T-cell (primary cell): ENCODE results near the gene LSP1. TPM values are rescaled to one million over a fixed set of nuclear protein-coding genes. Genes with fewer than 3 reads are reported as not detected.
"Not testable (repeated sequence)": the region's sequence is repeated elsewhere in the genome, so short reads cannot be mapped to it uniquely, and the experiment has no call there.

ENCODE experiments used
- ATAC-seq, 4 experiments: fragments of 200-7000 bp in 3 of 4; fragments of 150-1000 bp in 1 of 4; cut with Tn5 transposase; replicated peaks in 1 of 4; 1 replicate in 3 of 4; 2 replicates in 1 of 4; pipeline ENCODE4 v1.10.0; 2021; ENCODE audit warnings: moderate library complexity in 3 of 4, mild to moderate bottlenecking in 2 of 4, moderate number of reproducible peaks in 1 of 4
- CTCF ChIA-PET, 2 donors: fragments of 300-600 bp; sonication (Branson Sonifier 250); formaldehyde crosslinking; loops; one replicate each; lab custom pipeline; 2022; ENCODE audit warnings: antibody characterized with exemption in 2 of 2; lab: Charles Lee
- POLR2A ChIA-PET, 2 donors: fragments of 300-600 bp; sonication (Branson Sonifier 250); formaldehyde crosslinking; loops; one replicate each; lab custom pipeline; 2022; ENCODE audit warnings: antibody characterized with exemption in 2 of 2; lab: Charles Lee
- DNase-seq, 35 experiments: peaks; one replicate each; pipeline versions ENCODE4 v3.0.0 to v3.0.0-alpha.2; 2013 to 2023
- H3K27ac ChIP-seq: one replicate; pipeline ENCODE4 v1.5.1; 2013; ENCODE audit warnings: low read length
- H3K27me3 ChIP-seq, 2 experiments: replicated peaks in 1 of 2; 1 replicate in 1 of 2; 2 replicates in 1 of 2; pipeline versions ENCODE4 v1.6.1 to v1.7.0; 2013; ENCODE audit warnings: low read length in 1 of 2, mixed read lengths in 1 of 2; ENCODE audit not compliant: control insufficient read depth in 2 of 2, insufficient read depth in 2 of 2; ENCODE audit errors: extremely low read depth in 1 of 2
- H3K36me3 ChIP-seq, 2 donors: 1 replicate in 1 of 2; 2 replicates in 1 of 2; pipeline versions ENCODE4 v1.6.1 to v1.7.0; 2013; ENCODE audit warnings: low read length in 1 of 2; ENCODE audit not compliant: control insufficient read depth in 2 of 2, insufficient read depth in 1 of 2; ENCODE audit errors: extremely low read depth in 1 of 2
- H3K4me1 ChIP-seq, 2 experiments: 1 replicate in 1 of 2; 2 replicates in 1 of 2; pipeline versions ENCODE4 v1.6.1 to v1.7.0; 2013; ENCODE audit warnings: low read length in 2 of 2, mixed read lengths in 1 of 2; ENCODE audit not compliant: insufficient read depth in 2 of 2, control insufficient read depth in 1 of 2; ENCODE audit errors: extremely low read depth in 1 of 2
- H3K4me3 ChIP-seq, 2 donors: 1 replicate in 1 of 2; 2 replicates in 1 of 2; pipeline versions ENCODE4 v1.5.1 to v1.7.0; 2013; ENCODE audit warnings: mild to moderate bottlenecking in 2 of 2, low read length in 1 of 2, moderate library complexity in 1 of 2; ENCODE audit not compliant: control insufficient read depth in 1 of 2; ENCODE audit errors: extremely low read depth in 1 of 2
- H3K9me3 ChIP-seq: 2 replicates; pipeline ENCODE4 v1.7.0; 2013
- H3K27ac Mint-ChIP-seq, 2 donors: one replicate each; pipeline ENCODE4 v1.8.0; 2020 to 2021; ENCODE audit warnings: mild to moderate bottlenecking in 2 of 2, mixed read lengths in 2 of 2
- H3K27me3 Mint-ChIP-seq, 2 donors: one replicate each; pipeline ENCODE4 v1.8.0; 2021 to 2022; ENCODE audit warnings: mixed read lengths in 2 of 2
- H3K36me3 Mint-ChIP-seq: one replicate; pipeline ENCODE4 v1.8.0; 2021; ENCODE audit warnings: mixed read lengths
- H3K4me1 Mint-ChIP-seq, 3 donors: one replicate each; pipeline ENCODE4 v1.8.0; 2020 to 2022; ENCODE audit warnings: mixed read lengths in 3 of 3, mild to moderate bottlenecking in 1 of 3
- H3K4me3 Mint-ChIP-seq, 3 donors: one replicate each; pipeline ENCODE4 v1.8.0; 2020 to 2022; ENCODE audit warnings: mild to moderate bottlenecking in 3 of 3, mixed read lengths in 3 of 3, moderate library complexity in 3 of 3
- H3K9me3 Mint-ChIP-seq, 3 donors: one replicate each; pipeline ENCODE4 v1.8.0; 2020 to 2022; ENCODE audit warnings: mixed read lengths in 3 of 3
- WGBS: methylation state at CpG from one replicate; pipeline ENCODE4 v1.1.5; 2013; ENCODE audit warnings: missing lambda C conversion rate; ENCODE audit not compliant: insufficient coverage; 5-methylcytosine and 5-hydroxymethylcytosine counted together
- total RNA-seq, 35 experiments: library from RNA in 6 of 35; stranded (reverse) in 6 of 35; fragments of 120-200 nt in 1 of 35; gene quantifications; one replicate each; pipeline versions ENCODE4 v1.2.1 to v1.2.4 and lab custom pipeline; 2013 to 2026

Gene LSP1
- total RNA-seq, 5 donors from 2014 or later (not counting 1 experiment from before 2014, with no cell fraction given), result 286 to 514 (median 375) TPM

DNA sequence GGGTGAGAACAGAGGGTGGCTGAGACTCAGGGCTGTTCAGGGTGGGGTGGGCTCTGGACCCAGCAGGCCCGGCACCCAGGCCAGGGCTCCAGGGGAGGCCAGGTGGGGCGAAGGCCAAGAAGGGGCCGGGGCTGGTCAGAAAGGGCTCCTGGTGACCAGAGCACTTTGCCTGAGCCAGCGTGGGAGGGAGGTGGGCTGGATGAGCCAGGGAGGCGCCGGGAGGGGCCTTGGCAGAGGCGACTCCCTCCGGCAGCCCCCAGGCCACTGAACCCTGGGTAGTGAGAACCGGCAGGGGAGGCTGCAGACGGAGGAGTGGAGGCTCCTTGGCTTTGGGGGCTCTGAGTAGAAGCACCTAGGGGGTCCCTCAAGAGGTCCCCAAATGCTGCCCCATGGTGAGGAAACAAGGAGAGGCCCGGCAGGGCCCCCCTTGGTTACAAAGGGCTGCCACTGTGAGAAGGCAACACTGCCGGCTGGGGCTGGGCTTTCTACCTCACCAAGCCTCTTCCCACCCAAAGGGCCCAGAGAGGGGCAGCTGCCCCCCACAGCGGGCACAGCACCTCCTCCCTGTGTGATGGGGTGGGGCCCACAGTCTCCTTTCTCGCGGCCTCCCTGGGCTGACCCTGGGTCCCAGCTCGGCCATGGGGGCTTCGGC, 21.7 kb downstream of the LSP1 start:
- H3K36me3 Mint-ChIP-seq, POLR2A ChIA-PET, H3K27ac Mint-ChIP-seq, H3K36me3 ChIP-seq, H3K9me3 Mint-ChIP-seq, H3K27ac ChIP-seq, CTCF ChIA-PET, H3K4me3 ChIP-seq, H3K4me3 Mint-ChIP-seq, ATAC-seq, H3K27me3 ChIP-seq, H3K9me3 ChIP-seq, DNase-seq, H3K27me3 Mint-ChIP-seq: not testable (repeated sequence)
- peaks cover 29 to 50% (median 49%) of the 10 kb centered on the region in 3 donors for H3K4me1 Mint-ChIP-seq
- H3K4me1 ChIP-seq, result peaks cover 12 to 86% of the 10 kb centered on the region in 2 experiments
- WGBS, result 95% methylated on average over 10 of the region's 17 CpGs

DNA sequence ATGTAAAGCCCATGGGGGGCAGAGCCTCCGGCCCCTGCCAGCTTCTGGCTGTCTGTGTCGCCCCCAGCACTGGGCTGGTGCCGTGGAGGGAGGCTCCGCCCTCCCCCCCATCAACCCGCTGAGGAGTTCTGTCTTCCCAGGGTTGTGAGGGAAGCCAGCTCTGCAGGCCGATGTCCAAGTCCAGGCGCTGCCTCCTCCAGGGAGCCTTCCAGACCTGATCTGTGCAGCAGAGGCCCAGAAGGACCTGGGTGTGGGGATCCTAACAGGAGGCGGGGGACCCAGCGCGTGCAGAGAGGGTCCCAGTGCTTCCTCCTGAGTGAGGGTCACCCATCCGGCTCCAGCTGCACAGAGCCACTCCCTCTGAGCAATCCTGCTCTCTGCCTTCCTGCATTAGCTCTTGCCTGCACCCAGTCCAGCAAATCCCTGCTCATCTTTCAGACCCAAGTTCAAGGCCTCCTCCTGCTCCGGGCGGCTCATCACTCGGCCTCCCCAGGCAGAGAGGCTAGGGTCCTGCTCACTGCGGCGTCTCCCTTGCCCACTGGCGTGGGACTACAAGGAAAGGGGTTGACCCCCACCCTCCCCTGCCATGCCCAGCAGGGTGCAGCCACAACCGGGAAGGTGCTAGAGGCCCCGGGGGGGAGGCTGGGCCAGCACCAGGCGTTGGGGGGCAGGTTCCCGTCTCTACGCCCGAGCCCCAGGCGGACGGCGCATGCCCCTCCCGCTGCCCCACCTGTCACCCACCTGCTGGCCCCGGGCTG, 22.4 kb downstream of the LSP1 start:
- Mint-ChIP-seq H3K27me3 (no peaks in the 10 kb centered on the region), H3K9me3 (no peaks in the 10 kb centered on the region), H3K36me3 (peaks cover 2% of the 10 kb centered on the region), H3K4me3 (no peak overlapping the region), H3K27ac (peak overlapping the region; percentile 25 to 31), H3K4me1 (peaks cover 27 to 46% (median 44%) of the 10 kb centered on the region in 3 donors)
- CTCF ChIA-PET, result interaction anchor here in 1 of 2 donors (0.5 kb wide), 1 partner anchor 72 kb away, joined by 3 read pairs; the partner anchor contains the start of gene MRPL23
- 90% methylated on average over 12 of the region's 28 CpGs for WGBS
- no peak overlapping the region for H3K27ac ChIP-seq
- H3K36me3 ChIP-seq, result peaks cover 7 to 9% of the 10 kb centered on the region in 2 donors
- DNase-seq, result no peak
- POLR2A ChIA-PET, result no interaction called here
- H3K9me3 ChIP-seq, result no peaks in the 10 kb centered on the region
- no peak for ATAC-seq
- no peak overlapping the region for H3K4me3 ChIP-seq
- no peaks in the 10 kb centered on the region for H3K27me3 ChIP-seq
- H3K4me1 ChIP-seq, result peaks cover 11 to 86% of the 10 kb centered on the region in 2 experiments

- POLR2A ChIA-PET, result not testable (repeated sequence)
- H3K4me1 Mint-ChIP-seq, result peaks cover 25 to 45% (median 42%) of the 10 kb centered on the region in 3 donors
These were observed 23.0 kb downstream of the LSP1 start for GRCh38 chr11:1875851-1876301.

GRCh38 chr11:1876361-1877063, 23.6 kb downstream of the LSP1 start:
- ChIA-PET CTCF (interaction anchor here in 1 of 2 donors (0.7 kb wide), 1 partner anchor 387 kb away, joined by 3 read pairs; no protein-coding TSS in a partner anchor), POLR2A (no interaction called here)
- no peaks in the 10 kb centered on the region for H3K27me3 Mint-ChIP-seq
- DNase-seq (peak in 1 of 35 experiments; percentile 25), ATAC-seq (no peak)
- H3K9me3 Mint-ChIP-seq, result no peaks in the 10 kb centered on the region
- Histone ChIP-seq H3K9me3 (no peaks in the 10 kb centered on the region), H3K4me1 (peaks cover 7 to 86% of the 10 kb centered on the region in 2 experiments), H3K4me3 (no peak overlapping the region), H3K36me3 (peaks cover 9 to 15% of the 10 kb centered on the region in 2 donors), H3K27me3 (no peaks in the 10 kb centered on the region), H3K27ac (no peak overlapping the region)
- H3K4me1 Mint-ChIP-seq, result peaks cover 24 to 46% (median 36%) of the 10 kb centered on the region in 3 donors
- H3K36me3 Mint-ChIP-seq, result no peaks in the 10 kb centered on the region
- 90% methylated on average over 20 of the region's 26 CpGs for WGBS
- H3K4me3 Mint-ChIP-seq, result no peak overlapping the region
- peak overlapping the region in 1 of 2 donors; percentile 52 for H3K27ac Mint-ChIP-seq

More at GRCh38 chr11:1875851-1876301, 23.0 kb downstream of the LSP1 start:
- ATAC-seq, H3K36me3 ChIP-seq, H3K27me3 ChIP-seq, H3K27ac Mint-ChIP-seq, DNase-seq, H3K4me3 Mint-ChIP-seq, H3K27me3 Mint-ChIP-seq, H3K9me3 Mint-ChIP-seq, H3K4me3 ChIP-seq, H3K27ac ChIP-seq, H3K36me3 Mint-ChIP-seq, H3K9me3 ChIP-seq: not testable (repeated sequence)
- WGBS, result 83% methylated on average over 12 of the region's 13 CpGs
- CTCF ChIA-PET, result interaction anchor here in 1 of 2 donors (0.5 kb wide), 1 partner anchor 72 kb away, joined by 3 read pairs; the partner anchor contains the start of gene MRPL23
- H3K4me1 ChIP-seq, result peaks cover 5 to 86% of the 10 kb centered on the region in 2 experiments

GRCh38 chr11:1877211-1878136, 24.6 kb downstream of the LSP1 start:
- Histone ChIP-seq H3K4me1 (peaks cover 11 to 86% of the 10 kb centered on the region in 2 experiments), H3K27ac (no peak overlapping the region), H3K36me3 (peaks cover 9 to 15% of the 10 kb centered on the region in 2 donors), H3K9me3 (no peaks in the 10 kb centered on the region), H3K4me3 (no peak overlapping the region), H3K27me3 (no peaks in the 10 kb centered on the region)
- Mint-ChIP-seq H3K36me3 (no peaks in the 10 kb centered on the region), H3K9me3 (no peaks in the 10 kb centered on the region), H3K4me1 (peaks cover 18 to 41% (median 27%) of the 10 kb centered on the region in 3 donors), H3K4me3 (no peak overlapping the region), H3K27me3 (no peaks in the 10 kb centered on the region), H3K27ac (peak overlapping the region in 1 of 2 donors; percentile 31)
- ChIA-PET CTCF (no interaction called here), POLR2A (no interaction called here)
- DNase-seq (peak in 1 of 35 experiments; percentile 9), ATAC-seq (no peak)
- WGBS, result 79% methylated on average over 19 of the region's 33 CpGs
